AG09319 (cell line): ENCODE data around the gene STK39.

Source experiments
- DNase-seq: peaks from one replicate; pipeline ENCODE4 v3.0.0-alpha.2; 2010; ENCODE audit warnings: low read depth; ENCODE audit errors: extremely low read depth
- TF ChIP-seq, protein P1 (sequence below): IDR thresholded peaks from 2 replicates; pipeline ENCODE4 v1.5.1; 2011; ENCODE audit warnings: low read depth, mild to moderate bottlenecking, inconsistent platforms, low read length, moderate library complexity

Gene STK39

DNA sequence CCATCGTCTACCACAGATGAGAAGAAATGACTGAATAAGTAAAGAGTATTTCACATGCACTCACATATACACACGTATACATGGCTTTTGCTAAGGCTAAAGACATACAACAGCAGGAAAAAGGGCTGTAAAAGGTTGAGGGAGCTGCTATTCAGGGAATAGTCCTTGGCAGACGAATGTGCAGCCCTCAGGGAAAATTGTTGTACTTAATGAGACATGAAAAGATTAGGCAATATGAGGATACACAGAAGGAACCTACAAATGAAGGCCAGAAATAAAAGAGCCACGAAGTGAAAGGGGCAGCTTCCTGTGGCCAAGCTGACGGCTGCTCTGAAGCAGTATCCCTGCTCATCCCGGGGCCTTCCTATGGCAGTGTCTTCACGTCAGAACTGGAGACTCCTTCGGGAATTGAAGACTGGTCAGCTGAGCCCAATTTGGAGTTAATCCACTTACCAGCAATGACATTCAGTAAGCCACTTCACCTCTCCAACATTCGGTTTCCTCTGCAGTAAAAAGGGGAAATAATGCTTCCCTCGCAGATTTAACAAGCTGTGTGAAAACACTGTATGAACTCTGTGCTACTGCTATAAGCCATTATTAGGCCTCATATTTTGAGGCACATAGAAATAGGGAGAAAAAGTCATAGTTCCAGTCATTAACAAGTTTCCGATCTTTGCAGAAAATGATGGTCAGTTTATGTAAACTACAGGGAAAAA, 221.8 kb downstream of the STK39 start:
- DNase-seq = no peak

DNA sequence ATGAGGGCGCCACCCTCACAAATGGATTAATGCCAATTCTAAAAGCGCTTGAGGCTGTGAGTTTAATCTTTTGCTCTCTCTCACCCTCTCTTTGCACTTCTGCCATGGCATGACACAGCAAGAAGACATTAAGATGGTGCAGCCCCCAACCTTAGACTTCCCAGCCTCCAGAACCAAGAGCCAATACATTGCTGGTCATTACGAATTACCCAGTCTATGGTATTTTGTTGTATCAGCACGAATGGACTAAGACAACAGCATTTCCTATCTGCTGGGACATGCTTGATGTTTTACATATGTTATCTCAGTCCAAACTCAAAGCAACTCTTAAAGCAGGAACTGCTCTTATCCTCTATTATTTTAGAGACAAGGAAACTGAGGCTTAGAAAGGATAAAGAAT, 222.9 kb downstream of the STK39 start:
- TF ChIP-seq, protein P1, sequence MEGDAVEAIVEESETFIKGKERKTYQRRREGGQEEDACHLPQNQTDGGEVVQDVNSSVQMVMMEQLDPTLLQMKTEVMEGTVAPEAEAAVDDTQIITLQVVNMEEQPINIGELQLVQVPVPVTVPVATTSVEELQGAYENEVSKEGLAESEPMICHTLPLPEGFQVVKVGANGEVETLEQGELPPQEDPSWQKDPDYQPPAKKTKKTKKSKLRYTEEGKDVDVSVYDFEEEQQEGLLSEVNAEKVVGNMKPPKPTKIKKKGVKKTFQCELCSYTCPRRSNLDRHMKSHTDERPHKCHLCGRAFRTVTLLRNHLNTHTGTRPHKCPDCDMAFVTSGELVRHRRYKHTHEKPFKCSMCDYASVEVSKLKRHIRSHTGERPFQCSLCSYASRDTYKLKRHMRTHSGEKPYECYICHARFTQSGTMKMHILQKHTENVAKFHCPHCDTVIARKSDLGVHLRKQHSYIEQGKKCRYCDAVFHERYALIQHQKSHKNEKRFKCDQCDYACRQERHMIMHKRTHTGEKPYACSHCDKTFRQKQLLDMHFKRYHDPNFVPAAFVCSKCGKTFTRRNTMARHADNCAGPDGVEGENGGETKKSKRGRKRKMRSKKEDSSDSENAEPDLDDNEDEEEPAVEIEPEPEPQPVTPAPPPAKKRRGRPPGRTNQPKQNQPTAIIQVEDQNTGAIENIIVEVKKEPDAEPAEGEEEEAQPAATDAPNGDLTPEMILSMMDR = no peak
- DNase-seq = no peak

More for the DNA sequence above, 221.8 kb downstream of the STK39 start:
- TF ChIP-seq, protein P1 = no peak

DNA sequence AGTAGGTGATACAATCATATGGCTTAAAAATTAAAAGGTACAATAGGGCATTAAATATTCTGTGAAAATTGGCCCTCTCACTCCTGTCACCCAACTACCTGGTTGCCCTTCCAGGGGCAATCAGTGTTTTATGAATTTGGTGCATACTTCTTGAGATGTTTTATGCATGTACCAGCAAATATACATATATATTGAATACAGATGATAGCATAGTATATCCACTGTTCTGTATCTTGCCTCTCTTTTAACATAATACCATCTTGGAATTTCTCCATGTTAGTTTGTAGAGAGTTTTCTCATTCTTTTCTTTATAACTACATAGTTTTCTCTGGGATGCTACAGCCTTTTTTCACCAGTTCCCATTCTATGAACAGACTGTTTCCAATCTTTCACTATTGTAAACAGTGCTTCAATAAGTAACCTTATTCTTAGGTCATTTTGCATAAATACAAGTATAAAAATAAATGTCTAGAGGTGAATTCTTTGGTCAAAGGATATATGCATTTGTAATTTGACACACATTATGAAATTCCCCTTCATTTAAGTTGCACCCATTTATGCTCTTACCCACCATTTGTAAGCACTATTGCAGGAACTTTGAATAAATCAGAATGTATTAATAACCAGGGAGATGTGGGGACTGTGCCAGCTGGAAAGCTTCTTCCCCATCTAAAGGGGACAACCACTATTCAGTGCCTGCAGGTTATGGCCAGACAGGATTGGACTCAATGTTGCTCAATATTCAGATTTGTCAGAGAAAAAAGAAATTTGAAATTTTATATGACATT, 225.4 kb downstream of the STK39 start:
- TF ChIP-seq, protein P1 = no peak
- no peak for DNase-seq

DNA sequence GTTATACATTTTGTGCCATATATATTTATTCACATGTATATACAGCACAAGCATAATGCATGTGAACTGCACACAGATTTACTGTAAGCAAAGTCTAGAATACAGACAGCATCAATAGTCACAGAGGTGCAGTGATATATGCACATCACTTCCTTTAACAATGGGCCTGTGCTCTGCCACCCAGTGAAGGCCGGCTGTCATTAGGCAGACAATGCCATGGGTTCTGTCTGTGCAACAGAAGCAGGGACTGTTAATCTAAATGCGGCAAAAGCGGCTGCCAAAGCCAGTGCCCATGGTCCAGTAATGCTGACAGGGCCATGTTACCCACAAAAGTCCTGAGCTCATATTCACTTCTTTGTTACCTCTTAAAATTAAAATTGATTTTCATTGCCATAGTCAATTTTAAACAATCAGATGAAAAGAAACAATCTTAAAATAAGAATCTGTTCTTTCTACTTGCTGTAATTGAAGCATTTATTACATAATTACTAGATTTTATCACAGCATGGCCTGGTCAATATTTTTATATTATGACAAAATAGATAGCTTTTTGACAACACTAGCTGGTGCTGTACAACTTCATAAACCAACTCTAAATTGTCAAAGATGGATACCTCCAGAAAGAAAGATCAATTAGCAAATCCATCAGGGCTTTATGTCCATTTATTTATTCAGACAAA, 232.0 kb downstream of the STK39 start:
- TF ChIP-seq, protein P1 = no peak

DNA sequence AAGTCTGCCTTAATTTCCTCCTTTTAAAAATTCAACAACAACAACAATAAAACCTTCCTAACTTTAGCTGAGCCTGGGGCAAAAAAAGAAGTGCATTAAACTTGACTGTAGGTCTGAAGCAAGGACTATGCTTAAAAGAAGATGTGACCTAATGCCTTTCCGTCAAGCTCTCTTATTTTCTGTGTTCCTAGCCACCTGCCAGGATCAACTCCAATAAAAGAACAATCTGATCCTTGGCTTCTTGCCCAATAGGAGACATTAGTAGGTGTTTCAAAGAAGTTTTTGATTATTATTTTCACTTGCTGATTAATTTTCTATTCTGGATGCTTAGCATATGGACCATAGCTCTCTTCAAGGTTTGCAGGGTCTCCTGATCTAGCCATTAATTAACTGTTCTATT, 237.5 kb downstream of the STK39 start:
- TF ChIP-seq, protein P1 = no peak
- no peak for DNase-seq

More for the DNA sequence above, 232.0 kb downstream of the STK39 start:
- no peak for DNase-seq

DNA sequence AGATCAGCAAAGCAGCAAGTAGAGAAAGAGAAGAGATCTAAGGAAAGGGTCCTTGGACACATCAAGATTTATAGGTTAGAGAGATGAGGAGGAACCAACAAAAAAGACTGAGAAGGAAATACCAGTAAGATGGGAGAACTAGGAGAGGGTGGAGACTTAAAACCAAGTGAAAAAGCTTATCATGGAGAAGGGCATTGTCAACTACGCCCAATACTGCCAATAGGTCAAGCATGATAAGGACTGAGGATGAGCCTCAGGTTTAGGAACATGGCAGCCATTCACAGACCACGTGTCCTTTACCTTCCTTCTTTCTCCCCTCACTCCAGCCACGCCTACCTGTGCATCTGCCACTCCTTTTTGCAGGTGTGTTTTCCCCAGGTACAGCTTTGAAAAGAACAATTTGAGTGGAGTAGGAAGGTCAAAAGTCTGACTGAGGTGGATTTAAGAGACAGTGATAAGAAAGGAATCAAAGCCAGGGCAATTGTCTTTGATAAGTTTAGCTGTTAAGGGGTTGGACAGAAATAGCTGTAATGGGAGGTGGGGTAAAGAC, 238.7 kb downstream of the STK39 start:
- no peak for DNase-seq
- TF ChIP-seq, protein P1 = no peak
